Activated effector memory CD4-positive, alpha-beta T cell treated with anti-CD3 and anti-CD28 coated beads, Interleukin-2, amount 50 U/mL, for 16 hours (primary cell): ENCODE data around the gene ZFYVE1.
"Not testable (repeated sequence)": the region's sequence is repeated elsewhere in the genome, so short reads cannot be mapped to it uniquely, and the experiment has no call there.

ENCODE experiments used
- DNase-seq: peaks from one replicate; pipeline ENCODE4 v3.0.0-alpha.2; 2020

Gene ZFYVE1

DNA sequence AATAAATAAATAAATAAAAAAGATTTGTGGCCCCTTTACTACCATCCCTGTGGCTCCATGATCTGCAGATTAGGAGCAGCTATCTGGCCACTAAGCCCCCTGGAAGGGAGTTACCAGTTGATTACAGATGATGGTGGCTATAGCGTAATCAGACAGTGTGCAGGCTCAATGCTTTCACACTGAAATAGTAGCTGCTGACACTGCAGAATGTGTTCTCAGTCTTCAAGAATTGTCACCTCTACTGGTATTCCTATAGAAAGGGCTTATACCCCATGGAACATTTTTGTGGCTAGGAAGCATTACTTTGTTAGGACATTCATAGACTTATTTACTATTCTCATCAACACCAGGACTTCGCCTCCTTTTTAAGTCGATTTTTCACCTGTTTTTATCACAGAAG lies 69.7 kb downstream of the ZFYVE1 start:
- no peak for DNase-seq

DNA sequence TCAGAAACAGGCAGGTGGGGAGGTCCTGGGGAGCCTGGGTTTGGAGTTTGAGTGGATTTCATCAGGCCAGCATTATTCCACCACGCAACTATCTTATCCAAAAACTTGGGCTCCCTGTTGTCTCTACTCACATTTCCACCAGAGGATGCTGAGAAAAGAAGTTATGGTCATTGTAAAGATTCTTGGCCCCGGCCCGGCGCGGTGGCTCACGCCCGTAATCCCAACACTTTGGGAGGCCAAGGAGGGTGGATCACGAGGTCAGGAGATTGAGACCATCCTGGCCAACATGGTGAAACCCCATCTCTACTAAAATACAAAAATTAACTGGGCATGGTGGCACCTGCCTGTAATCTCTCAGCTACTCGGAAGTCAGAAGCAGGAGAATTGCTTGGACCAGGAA lies 70.2 kb downstream of the ZFYVE1 start:
- DNase-seq: not testable (repeated sequence)

DNA sequence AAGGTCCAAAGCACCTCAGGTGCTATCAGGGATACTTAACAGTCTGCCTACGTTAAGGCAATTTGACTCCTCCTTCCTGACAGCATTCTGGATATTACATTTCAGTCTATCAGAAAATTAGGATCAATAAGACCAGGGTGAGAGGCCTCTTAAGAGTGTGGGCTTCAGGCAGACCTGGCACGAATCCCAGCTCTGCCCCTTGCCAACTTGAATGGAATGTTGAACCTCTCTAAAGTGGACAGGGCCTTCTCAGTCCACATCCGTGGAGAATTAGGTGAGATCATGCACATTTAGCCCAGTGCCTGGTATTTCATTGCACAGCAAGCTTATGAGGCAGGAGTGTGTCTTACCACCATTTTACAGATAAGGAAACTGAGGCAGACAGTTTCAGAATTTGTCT lies 74.7 kb downstream of the ZFYVE1 start:
- DNase-seq: no peak

DNA sequence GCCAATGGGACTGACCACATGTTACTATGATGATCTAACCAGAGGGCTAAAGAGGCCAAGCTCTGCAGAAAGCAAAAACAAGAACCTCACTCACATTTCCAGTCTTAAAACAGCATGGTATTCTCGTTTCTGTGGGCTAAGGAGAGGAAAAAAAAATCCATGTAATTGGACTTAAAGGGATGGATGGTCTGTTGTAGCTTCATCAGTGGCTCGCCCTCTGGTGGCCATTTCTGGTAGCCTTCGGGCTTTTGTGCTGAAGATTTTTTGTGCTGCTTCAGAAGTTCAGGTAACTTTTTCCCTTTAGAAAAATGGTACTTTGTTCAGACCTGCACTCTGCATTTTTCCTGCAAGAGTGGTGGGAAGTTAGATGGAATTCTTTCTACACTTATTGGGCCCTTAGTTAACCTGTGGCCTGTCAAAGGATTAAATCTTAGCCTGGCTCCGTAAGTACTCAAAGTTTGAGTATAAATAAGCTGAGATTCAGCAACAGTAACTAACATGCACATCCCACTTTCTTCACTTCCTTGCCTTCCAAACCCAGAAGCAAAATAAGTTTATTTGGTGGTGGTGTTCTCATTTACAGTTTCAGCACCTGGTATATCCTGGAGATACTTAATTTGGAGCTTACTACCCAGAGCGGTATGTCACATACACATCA lies 78.3 kb downstream of the ZFYVE1 start:
- DNase-seq: peak; percentile 87

DNA sequence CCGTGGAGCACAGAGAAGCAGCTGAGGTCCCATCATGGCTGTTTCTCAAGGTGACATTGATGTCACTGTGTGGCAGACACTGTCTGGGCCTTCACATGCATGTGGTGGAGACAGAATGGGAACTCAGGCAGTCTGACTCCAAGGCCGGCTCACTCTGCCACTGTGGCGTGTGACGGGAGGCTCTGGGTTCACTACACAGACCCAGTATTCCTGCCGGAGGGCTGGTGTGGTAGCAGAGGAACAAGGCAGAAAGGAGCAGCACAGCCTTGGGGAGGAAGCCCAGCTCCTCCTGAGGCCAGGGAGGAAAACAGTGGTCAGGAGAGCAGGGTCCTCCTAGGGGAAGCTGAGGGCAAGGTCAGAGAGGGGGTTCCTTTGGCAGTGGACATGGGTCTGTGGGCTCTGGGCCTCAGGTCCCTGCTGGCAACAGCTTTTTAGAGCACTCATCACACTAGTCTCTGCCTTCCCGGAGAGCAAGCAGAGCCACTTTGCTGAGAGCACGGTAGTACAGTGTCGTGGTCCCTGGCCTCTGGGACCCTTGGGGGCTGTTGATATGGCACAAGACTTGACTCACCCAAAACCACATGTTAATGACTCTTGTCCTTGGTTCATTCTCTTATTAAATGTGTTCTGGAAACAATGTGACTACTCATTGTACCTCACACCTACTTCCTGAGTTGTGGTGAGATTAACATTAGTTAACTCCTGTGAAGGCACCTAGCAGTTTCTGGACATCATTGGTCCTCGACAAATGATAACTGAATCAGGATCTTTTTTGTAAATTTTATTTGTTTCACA lies 79.3 kb downstream of the ZFYVE1 start:
- DNase-seq: no peak

DNA sequence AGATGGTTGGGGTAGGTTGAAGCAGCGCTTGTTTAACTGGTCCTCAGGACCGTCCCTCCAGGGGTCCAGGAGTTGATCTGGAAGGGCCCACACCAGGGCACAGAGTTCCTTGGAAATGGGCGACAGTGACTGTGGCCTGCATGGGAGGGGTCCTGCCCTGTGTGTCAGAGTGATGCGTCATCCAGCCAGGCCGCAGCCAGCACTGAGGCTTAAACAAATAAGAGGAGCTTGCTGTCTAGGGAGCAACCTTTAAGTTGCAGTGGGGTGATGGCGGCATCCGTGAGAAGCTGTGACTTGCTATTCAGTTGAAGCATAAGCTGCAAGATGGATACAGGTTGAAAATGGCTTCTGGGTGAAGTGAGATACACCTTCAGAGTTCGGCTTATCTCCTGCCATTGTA lies 80.4 kb downstream of the ZFYVE1 start:
- no peak for DNase-seq

DNA sequence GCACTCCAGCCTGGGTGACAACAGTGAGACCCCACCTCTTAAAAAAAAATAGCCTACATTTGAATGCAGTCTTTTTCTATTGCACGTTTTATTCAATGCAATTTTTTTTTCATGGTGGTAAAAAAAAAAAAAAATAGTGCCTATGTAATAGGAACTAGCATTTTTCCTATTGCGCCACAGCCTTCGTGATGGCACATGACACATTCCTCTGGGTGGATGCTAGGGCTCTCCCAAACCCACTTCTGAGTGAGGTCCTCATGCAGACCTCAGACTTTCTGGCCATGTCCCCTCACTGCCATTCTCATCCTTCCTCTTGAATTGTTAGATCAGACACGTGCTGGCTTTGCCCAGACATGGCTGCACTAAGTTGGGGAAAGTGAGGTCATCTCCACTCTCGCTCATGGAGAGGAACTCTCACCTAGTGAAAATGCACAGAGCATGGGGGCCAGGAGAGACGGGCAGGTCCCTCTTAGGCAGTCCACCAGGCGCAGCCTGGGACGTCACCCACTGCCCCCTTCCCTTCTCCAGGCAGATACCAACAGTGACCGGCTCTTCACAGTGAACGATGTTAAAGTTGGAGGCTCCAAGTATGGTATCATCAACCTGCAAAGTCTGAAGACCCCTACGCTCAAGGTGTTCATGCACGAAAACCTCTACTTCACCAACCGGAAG lies 81.4 kb downstream of the ZFYVE1 start:
- DNase-seq: no peak

DNA sequence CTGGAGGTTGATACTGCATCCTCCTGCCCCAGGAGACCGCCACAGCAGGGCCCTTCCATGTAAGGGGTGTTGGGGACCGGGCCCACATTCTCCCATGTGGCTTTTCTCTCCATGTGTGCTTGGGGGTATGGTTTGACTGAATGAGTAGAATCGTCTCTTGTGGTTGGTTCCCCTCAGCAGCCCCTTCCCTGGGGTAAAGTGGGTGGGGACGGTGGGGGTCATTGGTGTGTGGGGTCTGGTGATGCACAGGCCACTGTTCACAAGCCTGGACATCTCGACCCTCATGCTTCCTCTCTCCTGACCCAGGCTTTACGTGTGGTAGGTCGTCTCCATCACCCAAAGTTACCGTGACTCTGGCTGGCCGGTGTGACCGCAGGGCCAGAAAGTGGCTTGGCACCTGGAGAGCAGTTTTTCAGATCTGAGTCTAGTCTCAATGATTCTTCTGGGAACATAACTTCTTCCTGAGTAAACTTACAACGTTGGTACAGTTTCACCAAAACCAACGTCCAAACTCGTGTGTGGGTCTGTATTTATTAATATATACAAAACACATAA lies 83.0 kb downstream of the ZFYVE1 start:
- no peak for DNase-seq

DNA sequence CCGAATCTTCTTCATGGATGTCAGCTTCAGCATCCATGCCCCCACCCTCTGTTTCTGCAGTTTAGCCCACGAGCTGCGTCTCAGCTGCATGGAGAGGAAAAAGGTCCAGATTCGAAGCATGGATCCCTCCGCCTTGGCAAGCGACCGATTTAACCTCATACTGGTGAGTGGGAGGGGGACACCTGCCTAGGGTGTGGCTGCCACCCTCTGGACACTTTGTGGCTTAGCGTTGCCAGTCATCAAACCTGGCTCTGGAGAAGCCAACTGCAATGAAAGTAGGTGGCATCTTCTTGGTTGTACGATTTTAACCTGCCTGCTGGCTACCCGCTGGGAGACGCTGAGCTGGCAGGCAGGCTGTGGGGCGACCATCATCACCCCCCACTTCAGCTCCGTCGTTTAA lies 84.0 kb downstream of the ZFYVE1 start:
- DNase-seq: no peak

DNA sequence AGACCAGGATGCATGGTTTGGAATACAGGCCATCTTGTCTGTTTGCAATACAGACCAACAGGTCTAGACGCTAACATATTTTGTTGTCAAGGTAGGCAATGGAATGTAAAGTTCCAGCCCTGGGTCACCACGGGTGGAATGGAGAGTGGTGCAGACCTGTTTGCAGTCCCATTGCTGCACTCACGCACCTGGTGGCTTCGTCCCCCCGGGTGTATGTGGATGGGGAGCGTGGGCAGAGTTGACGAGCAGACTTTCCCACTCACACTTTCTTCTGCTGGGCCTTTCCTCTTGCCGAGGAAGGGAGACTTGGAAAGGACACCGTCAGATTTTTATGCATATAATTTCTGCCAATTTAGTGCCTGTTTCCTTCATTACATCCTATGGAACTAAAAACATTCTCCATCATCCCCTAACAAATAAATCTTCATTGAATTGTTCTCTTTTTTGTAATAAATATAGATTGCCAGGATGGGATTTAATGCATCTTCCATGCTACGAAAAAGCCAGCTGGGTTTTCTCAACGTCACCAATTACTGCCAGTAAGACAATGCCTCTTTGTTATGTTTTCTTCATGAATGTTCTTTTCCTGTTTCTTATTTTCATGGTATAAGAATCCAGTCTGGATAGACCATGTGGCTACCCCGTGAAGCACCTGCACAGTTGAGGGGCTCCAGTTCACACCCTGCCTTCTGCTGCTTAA lies 85.5 kb downstream of the ZFYVE1 start:
- no peak for DNase-seq

DNA sequence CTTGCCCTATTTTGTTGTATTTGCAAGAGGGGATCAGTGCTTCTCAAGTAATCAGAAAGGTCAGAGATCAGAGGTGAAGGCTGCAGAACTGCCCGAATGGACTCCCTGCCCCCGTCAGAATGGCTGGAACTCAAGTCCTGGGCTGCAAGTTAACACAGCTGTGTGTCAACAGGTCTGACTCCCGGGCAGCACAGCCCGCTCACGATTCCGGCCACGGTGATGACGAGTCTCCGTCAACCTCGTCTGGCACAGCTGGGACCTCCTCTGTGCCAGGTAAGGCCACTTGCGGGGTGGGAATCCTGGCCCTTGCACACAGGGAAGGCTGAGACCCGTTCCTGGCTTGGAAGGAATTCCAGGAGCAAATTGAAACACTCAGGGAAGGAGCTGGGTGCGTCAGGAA lies 87.3 kb downstream of the ZFYVE1 start:
- DNase-seq: no peak

DNA sequence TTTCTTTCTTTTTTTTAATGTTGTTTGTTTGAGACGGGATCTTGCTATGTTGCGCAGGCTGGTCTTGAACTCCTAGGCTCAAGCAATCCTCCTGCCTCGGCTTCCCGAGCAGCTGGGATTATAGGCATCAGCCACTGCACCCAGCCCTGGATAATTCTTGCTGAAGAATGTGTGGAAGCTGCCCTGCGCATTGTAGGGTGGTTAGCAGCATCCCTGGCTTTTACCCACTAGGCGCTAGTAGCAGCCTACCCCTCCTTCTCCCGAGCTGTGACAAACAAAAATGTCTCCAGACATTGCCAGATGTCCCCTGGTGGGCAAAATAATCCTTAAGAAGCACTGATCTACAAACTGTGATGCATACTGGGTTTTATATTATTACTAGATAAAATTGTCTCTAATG lies 94.0 kb downstream of the ZFYVE1 start:
- DNase-seq: peak; percentile 24

DNA sequence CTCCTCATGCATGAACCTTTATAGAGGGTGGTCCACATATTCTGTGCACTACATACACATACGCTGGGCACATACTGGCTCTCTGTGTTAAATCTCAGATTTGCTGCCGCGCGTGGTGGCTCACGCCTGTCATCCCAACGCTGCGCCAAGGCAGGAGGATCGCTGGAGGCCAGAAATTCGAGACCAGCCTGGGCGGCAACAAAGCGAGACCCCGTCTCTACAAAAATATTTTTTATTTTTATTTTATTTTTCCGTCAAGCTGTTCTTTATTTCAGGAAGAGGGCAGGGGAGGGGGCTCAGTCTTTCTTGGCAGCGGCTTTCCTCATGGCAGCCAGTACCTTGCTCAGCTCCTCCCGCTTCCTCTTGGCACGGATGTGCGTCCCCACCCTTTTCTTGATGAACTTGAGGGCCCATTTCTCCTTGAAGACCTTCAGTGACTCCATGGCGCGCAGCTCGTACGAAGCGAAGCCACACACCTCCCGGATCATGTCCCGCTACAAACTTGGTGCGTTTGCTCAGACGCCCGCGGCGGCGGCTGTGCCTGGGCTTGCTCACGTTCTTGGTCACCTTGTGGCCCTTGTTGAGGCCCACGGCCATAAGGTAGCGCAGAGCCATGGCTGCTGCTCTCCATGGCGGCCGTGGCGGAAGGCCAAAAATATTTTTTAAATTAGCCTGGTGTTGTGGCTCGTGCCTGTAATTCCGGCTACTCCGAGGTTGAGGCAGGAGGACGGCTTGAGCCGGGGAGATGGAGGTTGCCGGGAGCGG lies 97.4 kb downstream of the ZFYVE1 start:
- peak; percentile 56 for DNase-seq

DNA sequence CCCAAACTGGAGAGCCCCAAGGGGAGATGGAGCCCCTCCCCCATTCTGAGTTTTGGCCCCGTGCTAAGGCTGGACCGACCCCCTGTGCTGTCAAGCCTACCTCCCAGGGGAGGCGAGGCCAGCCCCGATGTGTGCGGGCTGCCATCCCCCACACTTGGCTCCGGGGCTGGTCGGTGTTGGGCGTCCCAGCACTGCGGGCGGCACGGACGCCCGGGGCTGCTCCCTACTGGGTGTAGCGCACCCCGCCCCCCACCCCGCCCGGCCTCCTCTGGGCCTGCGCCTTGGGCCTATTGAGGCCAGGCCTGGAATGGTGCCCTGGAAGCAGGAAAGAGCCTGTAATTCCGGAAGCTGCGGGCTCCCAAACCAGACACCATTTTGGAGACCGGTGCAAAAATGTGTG lies 98.0 kb downstream of the ZFYVE1 start:
- DNase-seq: no peak

DNA sequence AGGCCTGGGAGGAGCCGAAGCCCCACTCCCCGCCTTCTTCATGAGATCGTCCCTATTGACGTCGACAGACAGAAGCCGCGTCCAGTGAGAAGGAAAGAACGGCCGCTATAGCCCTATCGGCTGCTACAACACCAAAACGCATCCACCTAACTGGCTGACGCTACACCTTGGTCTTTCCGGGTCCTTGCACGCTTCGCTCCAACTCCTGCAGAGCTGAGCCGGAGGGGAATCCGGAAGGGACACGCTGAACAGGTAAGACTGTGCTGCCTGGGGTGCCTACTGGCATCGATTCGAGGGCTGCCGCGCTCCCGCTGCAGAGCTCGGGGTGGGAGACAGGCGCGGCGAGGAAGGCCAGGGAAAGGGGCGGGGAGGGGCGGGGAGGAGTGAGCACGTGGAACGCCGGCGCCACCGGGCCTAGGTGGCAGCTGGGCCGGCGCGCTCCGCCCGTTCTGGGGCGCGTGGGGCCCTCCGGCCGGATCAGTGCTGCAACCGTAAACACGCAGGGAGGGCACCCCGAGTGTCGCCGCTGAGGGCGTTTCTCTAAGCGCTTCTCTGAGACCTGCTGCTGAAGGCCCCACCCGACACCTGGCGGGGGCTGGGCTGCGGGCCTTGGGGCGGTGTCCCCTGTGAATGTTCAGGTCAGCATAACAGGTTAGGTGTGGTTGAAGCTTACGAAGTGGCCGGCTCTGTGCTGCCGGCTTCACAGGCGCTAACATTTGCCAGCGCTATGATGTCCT lies 100.4 kb downstream of the ZFYVE1 start, which contains the start of gene DCAF4:
Gene DCAF4, plus strand, starts transcription at position 173 of the 737 bp plus-strand sequence. CDS start 11,515 bp downstream, outside the sequence.
- peak; percentile 97 for DNase-seq

DNA sequence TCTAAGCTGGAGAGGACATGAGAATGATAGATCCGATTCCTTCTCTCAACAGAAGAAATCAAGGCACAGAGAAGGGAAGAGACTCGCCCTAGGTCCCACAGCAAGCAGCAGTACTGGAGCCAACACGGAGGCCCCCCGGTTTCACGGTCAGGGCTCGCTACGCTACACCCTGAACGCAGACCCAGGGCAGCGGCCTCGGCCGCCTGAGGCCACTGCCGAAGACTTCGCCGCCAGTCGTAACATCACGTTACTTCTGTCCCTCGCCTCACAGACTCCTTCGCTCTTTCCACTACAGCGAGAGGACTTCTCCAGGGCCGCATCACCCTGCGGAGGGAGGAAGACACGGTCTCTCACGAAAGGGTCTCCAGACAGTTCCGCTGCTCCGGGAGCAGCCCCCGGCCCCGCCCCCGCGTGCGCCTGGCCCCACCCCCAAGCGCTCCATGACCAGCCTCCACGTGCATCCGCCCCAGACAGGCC lies 101.1 kb downstream of the ZFYVE1 start:
- DNase-seq: no peak

DNA sequence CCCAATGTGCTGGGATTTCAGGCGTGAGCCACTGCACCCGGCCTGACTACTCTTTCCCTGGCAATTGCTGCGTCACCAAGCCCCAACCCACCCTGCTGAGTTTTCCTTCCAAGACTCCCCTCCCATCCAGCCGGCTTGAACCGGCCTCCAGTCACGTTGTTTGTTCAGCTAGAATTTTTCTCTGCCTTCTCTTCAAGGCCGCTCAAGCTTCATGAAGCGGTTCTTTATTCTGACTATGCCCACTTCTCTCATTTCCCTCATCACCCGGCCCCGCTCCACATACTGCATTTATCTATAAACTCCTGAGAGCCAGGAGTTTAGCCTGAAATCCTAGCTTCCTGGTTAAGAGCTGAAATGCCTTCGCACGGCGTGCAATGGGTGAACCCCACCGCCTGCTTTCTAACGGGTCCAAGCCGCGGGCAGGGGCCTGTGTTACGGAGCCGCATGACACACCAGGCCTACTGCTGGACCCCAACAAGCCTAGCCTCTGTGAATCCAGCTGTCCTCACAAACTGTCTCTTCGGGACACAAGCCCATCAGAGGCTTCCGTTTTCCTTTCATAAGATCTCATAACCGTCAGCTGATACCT lies 101.6 kb downstream of the ZFYVE1 start:
- DNase-seq: no peak

DNA sequence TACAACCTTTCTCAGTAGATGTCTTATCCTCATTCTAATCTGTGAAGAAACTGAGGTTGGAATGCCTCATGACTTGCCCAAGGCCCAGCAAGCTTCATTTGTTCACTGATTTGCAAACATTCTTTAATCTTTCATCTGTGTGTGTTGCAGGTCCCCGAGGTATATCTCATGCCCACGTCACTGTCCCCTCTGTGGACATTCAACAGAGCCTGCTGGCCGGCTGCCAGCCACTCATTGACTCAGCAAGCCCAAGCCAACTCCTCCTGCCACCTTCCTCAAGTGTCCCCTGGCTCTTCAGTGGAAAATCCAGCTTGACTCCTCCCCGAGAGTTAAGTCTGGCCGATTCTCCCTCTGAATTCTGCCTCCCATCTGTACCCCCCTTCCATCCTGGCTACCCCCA lies 102.6 kb downstream of the ZFYVE1 start:
- DNase-seq: no peak

DNA sequence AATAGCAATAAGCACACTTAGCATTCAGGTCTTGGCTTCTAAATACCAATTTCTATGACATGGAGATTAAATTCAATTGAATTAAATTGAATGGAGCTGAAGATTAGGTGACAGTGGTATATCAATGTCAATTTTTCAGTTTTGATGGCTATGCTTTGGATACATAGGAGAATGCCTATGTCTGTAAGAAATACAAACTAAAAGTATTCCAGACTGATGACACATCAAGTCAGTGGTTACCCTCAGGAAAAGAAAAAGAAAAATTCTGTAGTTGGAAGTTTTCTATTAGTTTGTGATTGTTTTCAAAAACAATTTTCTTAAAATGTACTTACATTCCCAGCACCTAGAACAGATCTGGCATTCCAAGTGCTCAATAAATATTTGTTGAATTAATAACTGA lies 105.5 kb downstream of the ZFYVE1 start:
- no peak for DNase-seq

DNA sequence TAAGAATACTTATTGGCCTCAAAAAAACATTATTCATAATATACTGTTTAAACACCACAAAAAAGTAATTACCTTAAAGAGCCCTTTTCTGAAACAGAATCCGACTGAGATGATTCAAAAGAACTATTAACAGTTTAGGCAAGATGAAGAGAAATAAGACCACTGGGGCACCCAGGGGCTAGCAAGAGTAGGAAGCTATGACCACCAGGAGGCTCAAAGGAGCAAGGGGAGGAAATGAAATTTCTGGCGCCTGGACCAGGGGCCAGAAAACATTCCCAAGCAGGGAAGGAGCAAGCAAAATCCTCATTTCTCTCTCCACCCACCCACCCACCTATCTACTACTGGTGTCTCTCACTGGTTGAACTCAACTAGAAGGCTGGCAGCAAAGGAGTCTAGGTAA lies 106.9 kb downstream of the ZFYVE1 start:
- no peak for DNase-seq
